ENCODE results near the gene DIO3.

- TF ChIP-seq, protein P1, sequence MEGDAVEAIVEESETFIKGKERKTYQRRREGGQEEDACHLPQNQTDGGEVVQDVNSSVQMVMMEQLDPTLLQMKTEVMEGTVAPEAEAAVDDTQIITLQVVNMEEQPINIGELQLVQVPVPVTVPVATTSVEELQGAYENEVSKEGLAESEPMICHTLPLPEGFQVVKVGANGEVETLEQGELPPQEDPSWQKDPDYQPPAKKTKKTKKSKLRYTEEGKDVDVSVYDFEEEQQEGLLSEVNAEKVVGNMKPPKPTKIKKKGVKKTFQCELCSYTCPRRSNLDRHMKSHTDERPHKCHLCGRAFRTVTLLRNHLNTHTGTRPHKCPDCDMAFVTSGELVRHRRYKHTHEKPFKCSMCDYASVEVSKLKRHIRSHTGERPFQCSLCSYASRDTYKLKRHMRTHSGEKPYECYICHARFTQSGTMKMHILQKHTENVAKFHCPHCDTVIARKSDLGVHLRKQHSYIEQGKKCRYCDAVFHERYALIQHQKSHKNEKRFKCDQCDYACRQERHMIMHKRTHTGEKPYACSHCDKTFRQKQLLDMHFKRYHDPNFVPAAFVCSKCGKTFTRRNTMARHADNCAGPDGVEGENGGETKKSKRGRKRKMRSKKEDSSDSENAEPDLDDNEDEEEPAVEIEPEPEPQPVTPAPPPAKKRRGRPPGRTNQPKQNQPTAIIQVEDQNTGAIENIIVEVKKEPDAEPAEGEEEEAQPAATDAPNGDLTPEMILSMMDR (IDR thresholded peaks at IDR 0.05), result no peak
- no peak for TF ChIP-seq POLR2A (IDR thresholded peaks at IDR 0.05)
Observed at GRCh38 chr14:101562659-101563351, 1.5 kb downstream of the DIO3 start.

Measured in breast epithelium (tissue), 3 donors.